Immature natural killer cell (primary cell): Measurements from ENCODE around the gene ZFYVE26. TPM values are rescaled to one million over a fixed set of nuclear protein-coding genes. Genes with fewer than 3 reads are reported as not detected.
"Not testable (repeated sequence)": the region's sequence is repeated elsewhere in the genome, so short reads cannot be mapped to it uniquely, and the experiment has no call there.

Experiments used
- DNase-seq, 3 donors: peaks; one replicate each; pipeline ENCODE4 v3.0.0; 2022; ENCODE audit warnings: mixed read lengths in 1 of 3
- H3K27ac Mint-ChIP-seq, 6 donors: one replicate each; pipeline ENCODE4 v1.8.0; 2020; ENCODE audit warnings: mixed read lengths in 6 of 6, mild to moderate bottlenecking in 5 of 6, inconsistent platforms in 4 of 6, moderate library complexity in 3 of 6
- H3K27me3 Mint-ChIP-seq, 3 donors: one replicate each; pipeline ENCODE4 v1.8.0; 2020 to 2021; ENCODE audit warnings: low read depth in 3 of 3, mild to moderate bottlenecking in 3 of 3, mixed read lengths in 3 of 3, moderate library complexity in 3 of 3, inconsistent platforms in 1 of 3
- H3K36me3 Mint-ChIP-seq, 3 donors: one replicate each; pipeline ENCODE4 v1.8.0; 2020; ENCODE audit warnings: mixed read lengths in 3 of 3, inconsistent platforms in 2 of 3, mild to moderate bottlenecking in 2 of 3
- H3K4me1 Mint-ChIP-seq, 2 donors: one replicate each; pipeline ENCODE4 v1.8.0; 2020; ENCODE audit warnings: inconsistent platforms in 2 of 2, mild to moderate bottlenecking in 2 of 2, mixed read lengths in 2 of 2, moderate library complexity in 1 of 2
- H3K4me3 Mint-ChIP-seq, 5 donors: one replicate each; pipeline ENCODE4 v1.8.0; 2020; ENCODE audit warnings: mild to moderate bottlenecking in 5 of 5, mixed read lengths in 5 of 5, inconsistent platforms in 3 of 5, moderate library complexity in 3 of 5
- H3K9me3 Mint-ChIP-seq, 6 donors: one replicate each; pipeline ENCODE4 v1.8.0; 2020; ENCODE audit warnings: mild to moderate bottlenecking in 6 of 6, mixed read lengths in 6 of 6, inconsistent platforms in 4 of 6, moderate library complexity in 3 of 6
- polyA plus RNA-seq, 3 donors: library from polyadenylated mRNA; unstranded; fragments of 300-500 nt; fragmentation: Illumina TruSeq; gene quantifications; one replicate each; pipeline ENCODE4 v1.2.3, GENCODE V29; 2021

The ZFYVE26 gene
- polyA plus RNA-seq, 3 donors from 2014 or later, result 3.1 to 4.3 TPM; not detected in 1

GRCh38 chr14:67729072-67729885 lies 87.1 kb downstream of the ZFYVE26 start:
- no peaks in the 10 kb centered on the region for H3K4me1 Mint-ChIP-seq
- H3K36me3 Mint-ChIP-seq, result peaks cover 0 to 12% (median 0%) of the 10 kb centered on the region in 3 donors
- no peak for DNase-seq
- peaks cover 0 to 3% (median 3%) of the 10 kb centered on the region in 3 donors for H3K27me3 Mint-ChIP-seq
- H3K27ac Mint-ChIP-seq, result no peak overlapping the region
- H3K4me3 Mint-ChIP-seq, result no peak overlapping the region
- no peaks in the 10 kb centered on the region for H3K9me3 Mint-ChIP-seq

GRCh38 chr14:67728258-67728657 lies 88.1 kb downstream of the ZFYVE26 start:
- H3K36me3 Mint-ChIP-seq, result peaks cover 0 to 12% (median 0%) of the 10 kb centered on the region in 3 donors
- no peak for DNase-seq
- H3K9me3 Mint-ChIP-seq, result no peaks in the 10 kb centered on the region
- no peak overlapping the region for H3K4me3 Mint-ChIP-seq
- no peak overlapping the region for H3K27ac Mint-ChIP-seq
- H3K27me3 Mint-ChIP-seq, result peaks cover 1 to 4% (median 2%) of the 10 kb centered on the region in 3 donors
- no peaks in the 10 kb centered on the region for H3K4me1 Mint-ChIP-seq

- Mint-ChIP-seq H3K27me3 (peaks cover 2 to 8% (median 6%) of the 10 kb centered on the region in 3 donors), H3K36me3 (peaks cover 0 to 12% (median 0%) of the 10 kb centered on the region in 3 donors), H3K27ac (no peak overlapping the region), H3K4me3 (no peak overlapping the region), H3K4me1 (peaks cover 2 to 5% of the 10 kb centered on the region in 2 donors), H3K9me3 (no peaks in the 10 kb centered on the region)
- DNase-seq, result no peak
Measured at GRCh38 chr14:67727361-67727760, 89.0 kb downstream of the ZFYVE26 start.

- Mint-ChIP-seq H3K4me1 (peaks cover 2 to 6% of the 10 kb centered on the region in 2 donors), H3K9me3 (no peaks in the 10 kb centered on the region), H3K27me3 (peaks cover 0 to 8% (median 8%) of the 10 kb centered on the region in 3 donors), H3K4me3 (no peak overlapping the region), H3K36me3 (peaks cover 0 to 12% (median 0%) of the 10 kb centered on the region in 3 donors), H3K27ac (no peak overlapping the region)
- no peak for DNase-seq
Measured at GRCh38 chr14:67725171-67725570, 91.2 kb downstream of the ZFYVE26 start.

GRCh38 chr14:67722293-67722692 lies 94.1 kb downstream of the ZFYVE26 start:
- Mint-ChIP-seq H3K27me3 (peaks cover 3 to 11% (median 6%) of the 10 kb centered on the region in 3 donors), H3K27ac (no peak overlapping the region), H3K9me3 (no peaks in the 10 kb centered on the region), H3K4me1 (peaks cover 2 to 6% of the 10 kb centered on the region in 2 donors), H3K36me3 (no peaks in the 10 kb centered on the region), H3K4me3 (no peak overlapping the region)
- no peak for DNase-seq

- H3K4me3 Mint-ChIP-seq, result no peak overlapping the region
- DNase-seq, result no peak
- H3K27ac Mint-ChIP-seq, result no peak overlapping the region
- H3K27me3 Mint-ChIP-seq, result peaks cover 3 to 11% (median 6%) of the 10 kb centered on the region in 3 donors
- no peaks in the 10 kb centered on the region for H3K9me3 Mint-ChIP-seq
- H3K36me3 Mint-ChIP-seq, result no peaks in the 10 kb centered on the region
- H3K4me1 Mint-ChIP-seq, result peaks cover 2 to 6% of the 10 kb centered on the region in 2 donors
Measured at GRCh38 chr14:67721875-67722274, 94.5 kb downstream of the ZFYVE26 start.

- Mint-ChIP-seq H3K4me3 (no peak overlapping the region), H3K36me3 (no peaks in the 10 kb centered on the region), H3K4me1 (peaks cover 2 to 6% of the 10 kb centered on the region in 2 donors), H3K9me3 (no peaks in the 10 kb centered on the region), H3K27ac (no peak overlapping the region), H3K27me3 (peaks cover 3 to 11% (median 6%) of the 10 kb centered on the region in 3 donors)
- DNase-seq, result no peak
Measured at GRCh38 chr14:67719866-67720265, 96.5 kb downstream of the ZFYVE26 start.

GRCh38 chr14:67719385-67719784 lies 97.0 kb downstream of the ZFYVE26 start:
- not testable (repeated sequence) for DNase-seq, H3K4me1 Mint-ChIP-seq, H3K36me3 Mint-ChIP-seq, H3K27ac Mint-ChIP-seq, H3K9me3 Mint-ChIP-seq, H3K4me3 Mint-ChIP-seq
- H3K27me3 Mint-ChIP-seq, result peaks cover 3 to 11% (median 6%) of the 10 kb centered on the region in 3 donors

GRCh38 chr14:67718265-67718664 lies 98.1 kb downstream of the ZFYVE26 start:
- no peak for DNase-seq
- H3K27me3 Mint-ChIP-seq, result peaks cover 3 to 10% (median 4%) of the 10 kb centered on the region in 3 donors
- H3K27ac Mint-ChIP-seq, result no peak overlapping the region
- no peaks in the 10 kb centered on the region for H3K9me3 Mint-ChIP-seq
- no peaks in the 10 kb centered on the region for H3K36me3 Mint-ChIP-seq
- peaks cover 2 to 6% of the 10 kb centered on the region in 2 donors for H3K4me1 Mint-ChIP-seq
- H3K4me3 Mint-ChIP-seq, result no peak overlapping the region

- Mint-ChIP-seq H3K9me3 (no peaks in the 10 kb centered on the region), H3K27me3 (peaks cover 0 to 5% (median 3%) of the 10 kb centered on the region in 3 donors), H3K4me3 (no peak overlapping the region), H3K36me3 (no peaks in the 10 kb centered on the region), H3K4me1 (no peaks in the 10 kb centered on the region), H3K27ac (no peak overlapping the region)
- DNase-seq, result no peak
Measured at GRCh38 chr14:67717048-67717447, 99.3 kb downstream of the ZFYVE26 start.

- DNase-seq, result no peak
- H3K4me1 Mint-ChIP-seq, result no peaks in the 10 kb centered on the region
- peaks cover 0 to 5% (median 0%) of the 10 kb centered on the region in 6 donors for H3K9me3 Mint-ChIP-seq
- H3K27ac Mint-ChIP-seq, result no peak overlapping the region
- no peak overlapping the region for H3K4me3 Mint-ChIP-seq
- H3K27me3 Mint-ChIP-seq, result peaks cover 0 to 1% (median 0%) of the 10 kb centered on the region in 3 donors
- H3K36me3 Mint-ChIP-seq, result no peaks in the 10 kb centered on the region
Measured at GRCh38 chr14:67710209-67710608, 106.2 kb downstream of the ZFYVE26 start.

- not testable (repeated sequence) for H3K27ac Mint-ChIP-seq, H3K36me3 Mint-ChIP-seq, H3K4me3 Mint-ChIP-seq, DNase-seq, H3K4me1 Mint-ChIP-seq, H3K27me3 Mint-ChIP-seq, H3K9me3 Mint-ChIP-seq
Measured at GRCh38 chr14:67709796-67710195, 106.6 kb downstream of the ZFYVE26 start.

- H3K36me3 Mint-ChIP-seq, H3K9me3 Mint-ChIP-seq, H3K4me1 Mint-ChIP-seq, H3K27me3 Mint-ChIP-seq, H3K4me3 Mint-ChIP-seq, H3K27ac Mint-ChIP-seq, DNase-seq: not testable (repeated sequence)
Measured at GRCh38 chr14:67709346-67709745, 107.0 kb downstream of the ZFYVE26 start.

- H3K36me3 Mint-ChIP-seq, result no peaks in the 10 kb centered on the region
- H3K4me1 Mint-ChIP-seq, result no peaks in the 10 kb centered on the region
- H3K4me3 Mint-ChIP-seq, result no peak overlapping the region
- DNase-seq, result no peak
- no peak overlapping the region for H3K27ac Mint-ChIP-seq
- peaks cover 0 to 5% (median 0%) of the 10 kb centered on the region in 3 donors for H3K27me3 Mint-ChIP-seq
- peaks cover 0 to 4% (median 0%) of the 10 kb centered on the region in 6 donors for H3K9me3 Mint-ChIP-seq
Measured at GRCh38 chr14:67705211-67705610, 111.2 kb downstream of the ZFYVE26 start.
